ENCODE measurements around the gene MBP.

Gene MBP

DNA sequence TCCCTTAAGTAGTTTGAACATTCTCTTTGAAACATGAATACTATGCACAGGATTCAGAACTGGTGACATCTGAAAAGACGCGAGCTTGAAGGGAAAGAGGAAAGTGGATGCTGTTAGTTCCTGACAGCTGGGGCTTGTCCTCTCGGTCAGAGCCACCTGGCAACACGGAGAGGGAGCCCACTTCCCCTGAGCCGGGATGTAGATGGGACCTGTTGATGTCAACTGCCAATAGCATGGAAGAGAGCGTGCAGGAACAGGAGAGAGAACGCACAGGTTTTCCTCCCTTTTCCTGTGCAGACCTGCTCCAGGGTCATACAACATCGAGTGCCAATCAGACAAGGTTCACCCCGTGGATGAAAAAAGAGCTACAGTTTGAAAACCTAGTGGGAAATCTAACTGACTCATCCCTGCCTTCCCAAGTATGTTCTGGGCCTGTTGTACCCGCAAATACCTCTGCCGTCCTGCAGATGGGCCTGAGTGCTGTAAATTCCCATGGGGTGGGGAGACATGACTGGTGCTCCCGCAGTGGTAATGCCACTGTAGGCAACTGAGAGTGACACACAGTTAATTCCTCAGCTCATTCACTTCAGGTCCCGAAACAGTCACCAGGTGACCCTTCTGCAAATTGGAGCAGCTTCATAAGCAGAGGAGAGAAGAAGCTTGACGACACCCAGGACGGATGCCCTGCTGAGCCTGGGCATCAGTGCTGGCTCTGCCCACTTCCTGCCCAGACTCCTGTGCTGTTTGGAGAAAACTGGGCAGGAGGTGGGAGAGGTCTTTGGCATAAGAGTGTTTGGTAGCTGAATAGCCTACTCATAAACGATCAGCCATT is 13.9 kb upstream of the MBP start:
- no peak for DNase-seq (ENCODE audit: low read depth in 1 of 2, low spot score in 1 of 2)

DNA sequence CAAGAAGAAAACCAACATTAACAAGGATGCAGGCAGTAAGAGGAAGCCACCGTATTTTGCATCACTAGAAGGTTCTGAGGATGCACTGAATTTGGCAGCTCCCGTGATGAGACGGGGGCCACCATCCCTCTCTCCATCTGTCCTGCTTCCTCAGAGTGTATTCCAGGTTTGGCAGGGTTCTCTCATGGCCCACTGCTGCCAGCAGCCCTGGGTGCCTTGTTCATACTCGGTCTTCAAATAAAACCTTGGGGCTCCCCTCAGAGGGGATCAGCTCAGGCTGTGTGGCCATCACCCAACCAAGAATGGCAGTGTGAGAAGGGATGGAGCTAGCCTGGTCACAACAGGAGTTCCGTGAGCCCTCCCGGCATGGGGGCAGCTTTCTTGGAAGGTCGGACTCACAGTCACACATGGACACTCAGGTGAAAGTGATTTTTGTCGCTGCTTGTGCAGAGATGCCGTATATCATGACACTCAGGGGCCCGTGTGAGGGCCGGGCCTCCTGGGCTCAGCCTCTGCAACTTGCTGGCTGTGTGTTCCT is 12.8 kb upstream of the MBP start:
- DNase-seq (ENCODE audit: low read depth in 1 of 2, low spot score in 1 of 2): no peak

More for the DNA sequence above, 13.9 kb upstream of the MBP start:
- in situ Hi-C loops (cut with HindIII; ENCODE audit: low pct_unique_long_range_greater_than_20kb, low sequenced_read_pairs): no loop called here
- TF ChIP-seq JUND (IDR thresholded peaks at IDR 0.05; ENCODE audit: low read depth): no peak

DNA sequence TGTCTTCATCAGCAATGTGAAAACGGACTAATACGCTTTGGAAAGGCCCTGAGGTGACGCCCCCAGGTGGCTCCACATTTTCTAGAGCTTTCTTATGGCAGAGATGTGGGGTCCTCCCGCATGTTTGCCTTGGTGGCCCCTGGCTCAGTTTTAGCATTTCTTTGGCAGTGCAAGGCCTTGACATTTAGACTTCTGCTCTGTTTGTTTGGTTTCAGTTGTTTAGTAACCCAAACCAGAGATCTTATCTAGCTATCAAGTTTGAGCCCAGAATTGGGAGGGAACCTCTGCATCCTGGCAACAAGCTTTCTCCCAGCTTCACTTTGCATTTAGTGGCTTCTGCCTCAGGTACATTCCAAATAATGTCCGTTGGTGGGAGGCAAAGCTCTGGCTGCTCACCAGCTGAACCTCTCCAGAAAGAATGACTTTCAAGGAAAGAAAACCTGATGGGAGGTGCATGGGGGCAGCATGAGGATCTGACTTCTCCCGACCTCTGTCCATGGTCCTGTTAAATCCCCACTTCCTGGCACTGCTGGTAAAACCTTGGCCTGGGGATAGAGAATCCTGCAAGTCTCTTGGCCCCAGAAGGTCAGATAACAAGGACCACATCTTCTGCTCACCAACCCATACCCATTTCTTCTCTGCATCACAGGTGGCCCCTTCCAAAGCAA is 12.0 kb upstream of the MBP start:
- in situ Hi-C loops (cut with HindIII; ENCODE audit: low pct_unique_long_range_greater_than_20kb, low sequenced_read_pairs): no loop called here
- DNase-seq (ENCODE audit: low read depth in 1 of 2, low spot score in 1 of 2): peak in 1 of 2 experiments; percentile 15
- no peak for TF ChIP-seq JUND (IDR thresholded peaks at IDR 0.05; ENCODE audit: low read depth)

More for the DNA sequence above, 12.8 kb upstream of the MBP start:
- in situ Hi-C loops (cut with HindIII; ENCODE audit: low pct_unique_long_range_greater_than_20kb, low sequenced_read_pairs): no loop called here
- no peak for TF ChIP-seq JUND (IDR thresholded peaks at IDR 0.05; ENCODE audit: low read depth)

DNA sequence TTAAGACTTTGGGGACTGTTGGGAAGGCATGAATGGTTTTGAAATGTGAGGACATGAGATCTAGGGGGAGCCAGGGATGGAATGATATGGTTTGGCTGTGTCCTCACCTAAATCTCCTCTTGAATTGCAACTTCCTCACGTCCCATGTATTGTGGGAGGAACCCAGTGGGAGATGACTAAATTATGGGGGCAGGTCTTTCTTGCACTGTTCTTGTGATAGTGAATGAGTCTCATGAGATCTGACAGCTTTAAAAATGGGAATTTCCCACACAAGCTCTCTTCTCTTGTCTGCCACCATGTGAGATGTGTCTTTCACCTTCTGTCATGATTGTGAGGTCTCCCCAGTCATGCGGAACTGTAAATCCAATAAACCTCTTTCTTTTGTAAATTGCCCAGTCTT is 11.5 kb upstream of the MBP start:
- in situ Hi-C loops (cut with HindIII; ENCODE audit: low pct_unique_long_range_greater_than_20kb, low sequenced_read_pairs): no loop called here
- no peak for TF ChIP-seq JUND (IDR thresholded peaks at IDR 0.05; ENCODE audit: low read depth)
- no peak for DNase-seq (ENCODE audit: low read depth in 1 of 2, low spot score in 1 of 2)

DNA sequence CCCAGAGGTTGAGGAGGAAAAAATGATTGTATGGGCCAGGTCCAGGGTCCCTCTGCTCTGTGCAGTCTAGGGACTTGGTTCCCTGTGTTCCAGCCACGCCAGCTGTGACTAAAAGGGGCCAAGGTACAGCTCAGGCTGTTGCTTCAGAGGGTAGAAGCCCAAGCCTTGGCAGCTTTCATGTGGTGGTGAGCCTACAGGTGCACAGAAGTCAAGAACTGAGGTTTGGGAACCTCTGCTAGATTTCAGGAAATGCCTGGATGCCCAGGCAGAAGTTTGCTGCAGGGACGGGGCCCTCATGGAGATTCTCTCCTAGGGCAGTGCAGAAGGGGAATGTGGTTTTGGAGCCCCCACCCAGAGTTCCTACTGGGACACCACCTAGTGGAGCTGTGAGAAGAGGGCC is 10.6 kb upstream of the MBP start:
- no peak for DNase-seq (ENCODE audit: low read depth in 1 of 2, low spot score in 1 of 2)
- TF ChIP-seq JUND (IDR thresholded peaks at IDR 0.05; ENCODE audit: low read depth): no peak
- in situ Hi-C loops (cut with HindIII; ENCODE audit: low pct_unique_long_range_greater_than_20kb, low sequenced_read_pairs): no loop called here

DNA sequence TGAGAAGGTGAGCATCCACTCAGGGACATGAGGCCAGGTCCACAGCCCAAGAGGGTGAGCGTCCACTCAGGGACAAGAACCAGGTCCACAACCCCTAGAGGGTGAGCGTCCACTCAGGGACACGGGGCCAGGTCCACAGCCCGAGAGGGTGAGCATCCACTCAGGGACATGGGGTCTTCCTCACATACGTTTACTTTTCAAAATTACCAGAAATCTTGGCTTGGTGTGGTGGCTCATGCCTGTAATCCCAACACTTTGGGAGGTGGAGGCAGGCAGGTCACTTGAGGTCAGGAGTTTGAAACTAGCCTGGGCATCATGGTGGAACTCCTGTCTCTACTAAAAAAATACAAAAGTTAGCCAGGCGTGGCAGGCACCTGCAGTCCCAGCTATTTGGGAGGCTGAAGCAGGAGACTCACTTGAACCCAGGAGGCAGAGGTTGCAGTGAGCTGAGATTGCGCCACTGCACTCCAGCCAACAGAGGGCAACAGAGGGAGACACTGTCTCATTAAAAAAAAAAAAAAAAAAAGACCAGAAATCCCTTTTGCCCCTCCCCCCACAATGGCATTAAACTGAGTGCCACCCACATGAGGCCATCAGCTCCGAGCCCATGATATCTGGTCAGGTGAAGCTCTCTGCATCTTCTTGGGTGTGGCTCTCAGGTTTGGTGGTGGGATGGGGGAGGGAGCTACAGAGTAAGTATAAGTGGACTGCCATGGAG is 9.0 kb upstream of the MBP start:
- no peak for TF ChIP-seq JUND (IDR thresholded peaks at IDR 0.05; ENCODE audit: low read depth)
- no peak for DNase-seq (ENCODE audit: low read depth in 1 of 2, low spot score in 1 of 2)
- in situ Hi-C loops (cut with HindIII; ENCODE audit: low pct_unique_long_range_greater_than_20kb, low sequenced_read_pairs): no loop called here

DNA sequence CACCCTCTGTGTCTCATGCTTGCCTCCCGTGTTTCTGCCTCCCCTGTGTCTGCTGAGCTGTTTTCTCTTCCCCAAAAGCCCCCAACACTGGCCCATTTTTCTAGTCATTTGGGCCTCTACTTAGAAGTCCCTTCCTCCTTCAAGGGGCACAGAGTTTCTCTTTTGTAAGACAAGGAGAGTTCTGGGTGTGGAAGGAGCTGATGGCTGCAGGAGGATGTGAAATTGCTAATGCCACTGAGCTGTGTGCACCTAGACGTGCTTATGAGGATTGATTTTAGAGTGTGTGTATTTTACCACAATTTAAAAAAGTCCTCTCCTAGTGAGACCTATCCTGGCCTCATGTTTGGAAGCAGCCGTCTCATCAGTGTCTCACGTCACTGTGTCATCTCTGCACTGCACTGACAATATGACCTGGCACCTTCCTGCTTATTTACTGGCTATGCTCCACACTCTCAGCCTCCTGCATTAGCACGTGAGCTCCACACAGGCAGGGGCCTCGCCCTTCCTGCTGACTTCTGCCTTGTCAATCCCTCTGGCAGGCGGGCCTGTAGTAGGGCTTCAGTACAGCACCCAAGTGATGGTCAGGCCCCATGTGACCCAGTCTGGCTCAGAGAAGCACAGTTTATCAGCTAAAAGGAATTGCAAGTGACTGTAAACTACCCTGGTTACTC is 8.0 kb upstream of the MBP start:
- TF ChIP-seq JUND (IDR thresholded peaks at IDR 0.05; ENCODE audit: low read depth): no peak
- no peak for DNase-seq (ENCODE audit: low read depth in 1 of 2, low spot score in 1 of 2)
- in situ Hi-C loops (cut with HindIII; ENCODE audit: low pct_unique_long_range_greater_than_20kb, low sequenced_read_pairs): no loop called here

DNA sequence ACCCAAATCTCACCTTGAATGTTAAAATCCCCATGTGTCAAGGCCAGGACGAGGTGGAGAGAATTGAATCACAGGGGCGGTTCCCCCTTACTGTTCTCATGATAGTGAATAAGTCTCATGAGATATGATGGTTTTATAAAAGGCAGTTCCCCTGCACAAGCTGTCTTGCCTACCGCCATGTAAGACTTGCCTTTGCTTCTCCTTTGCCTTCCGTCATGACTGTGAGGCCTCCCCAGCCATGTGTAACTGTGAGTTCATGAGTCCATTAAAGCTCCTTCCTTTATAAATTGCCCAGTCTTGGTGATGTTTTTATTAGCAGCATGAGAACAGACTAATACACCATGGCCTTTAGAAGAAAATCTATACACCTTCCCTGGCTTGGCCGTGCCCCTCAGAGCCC is 7.4 kb upstream of the MBP start:
- TF ChIP-seq JUND (IDR thresholded peaks at IDR 0.05; ENCODE audit: low read depth): no peak
- in situ Hi-C loops (cut with HindIII; ENCODE audit: low pct_unique_long_range_greater_than_20kb, low sequenced_read_pairs): no loop called here
- DNase-seq (ENCODE audit: low read depth in 1 of 2, low spot score in 1 of 2): no peak

DNA sequence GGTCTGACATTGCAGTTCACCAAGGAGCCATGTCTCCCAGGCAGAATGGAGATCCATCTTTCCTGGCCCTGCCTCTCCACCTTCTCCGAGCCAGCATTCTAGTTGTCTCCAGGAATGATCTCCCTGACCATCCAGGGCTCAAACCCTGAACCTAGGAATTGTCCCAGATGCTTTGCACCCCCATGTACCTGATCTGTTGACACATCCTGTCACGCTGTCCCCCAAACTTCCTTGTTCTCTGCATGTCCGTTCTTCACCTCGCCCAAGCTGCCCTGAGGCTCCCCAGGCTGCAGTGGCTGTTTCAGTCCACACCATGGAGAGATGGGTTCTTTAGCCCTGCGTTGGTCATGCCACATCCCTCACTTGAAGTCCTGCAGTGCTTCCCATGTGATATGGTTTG is 7.0 kb upstream of the MBP start:
- TF ChIP-seq JUND (IDR thresholded peaks at IDR 0.05; ENCODE audit: low read depth): no peak
- no peak for DNase-seq (ENCODE audit: low read depth in 1 of 2, low spot score in 1 of 2)
- in situ Hi-C loops (cut with HindIII; ENCODE audit: low pct_unique_long_range_greater_than_20kb, low sequenced_read_pairs): no loop called here

DNA sequence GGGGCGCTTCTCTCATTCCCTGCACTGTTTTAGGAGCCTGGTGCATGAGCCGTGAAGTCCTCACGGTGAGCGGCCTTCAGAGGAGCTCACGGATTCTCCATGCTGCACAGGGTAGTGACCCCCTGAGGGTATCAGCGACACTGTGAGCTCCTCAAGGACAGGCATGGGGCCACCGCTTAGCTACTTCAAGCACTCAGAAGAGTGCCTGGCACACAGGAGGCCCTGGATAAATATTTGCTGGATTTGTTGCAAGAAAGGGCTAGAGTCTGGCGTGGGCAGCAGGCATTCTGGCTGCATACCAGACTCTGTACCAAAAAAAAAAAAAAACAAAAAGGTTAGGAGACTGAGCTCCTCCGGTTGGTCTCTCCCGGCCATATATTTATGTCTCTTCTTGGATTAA is 5.7 kb upstream of the MBP start:
- in situ Hi-C loops (cut with HindIII; ENCODE audit: low pct_unique_long_range_greater_than_20kb, low sequenced_read_pairs): no loop called here
- no peak for TF ChIP-seq JUND (IDR thresholded peaks at IDR 0.05; ENCODE audit: low read depth)
- no peak for DNase-seq (ENCODE audit: low read depth in 1 of 2, low spot score in 1 of 2)

DNA sequence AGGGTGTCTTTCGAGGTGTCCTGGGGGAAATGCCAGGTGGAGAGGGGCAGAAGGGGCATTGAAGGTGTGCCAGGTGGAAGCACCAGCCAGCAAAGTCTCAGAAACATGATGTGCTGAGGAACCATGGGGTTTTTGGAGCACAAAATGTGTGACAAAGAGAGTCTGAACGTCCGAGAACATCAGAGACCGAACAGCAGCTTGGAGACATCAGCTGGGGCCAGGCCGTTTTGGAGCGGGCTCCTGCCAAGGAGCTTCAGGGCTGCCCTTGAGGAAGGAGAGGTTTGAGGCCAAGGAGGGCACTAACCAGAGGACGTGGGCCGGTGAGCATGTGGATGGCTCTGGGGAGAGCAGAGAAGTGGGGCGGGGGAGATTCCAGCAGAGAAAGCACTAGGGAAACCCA is 5.3 kb upstream of the MBP start:
- no peak for TF ChIP-seq JUND (IDR thresholded peaks at IDR 0.05; ENCODE audit: low read depth)
- no peak for DNase-seq (ENCODE audit: low read depth in 1 of 2, low spot score in 1 of 2)
- in situ Hi-C loops (cut with HindIII; ENCODE audit: low pct_unique_long_range_greater_than_20kb, low sequenced_read_pairs): no loop called here
